HepG2 (cell line): ENCODE measurements around the gene UBE2O. TPM values are rescaled to one million over a fixed set of nuclear protein-coding genes. Genes with fewer than 3 reads are reported as not detected.

ENCODE experiments used
- CREB1 ChIP-seq, 2 experiments: fragments of 450-650 bp in 1 of 2; IDR thresholded peaks; 2 replicates each; pipeline ENCODE4 v1.6.1; 2016 to 2017; ENCODE audit warnings: control low read depth in 1 of 2, mild to moderate bottlenecking in 1 of 2, missing compliant biosample characterization in 1 of 2, missing genetic modification characterization in 1 of 2
- CTCF ChIP-seq: sonication (generic); formaldehyde crosslinking; IDR thresholded peaks from 2 replicates; pipeline ENCODE4 v1.5.0; 2020; ENCODE audit warnings: mild to moderate bottlenecking, missing genetic modification reagents, moderate library complexity
- DMTF1 ChIP-seq: sonication (generic); formaldehyde crosslinking; IDR thresholded peaks from 2 replicates; pipeline ENCODE4 v1.4.0; 2020; ENCODE audit warnings: mild to moderate bottlenecking, missing genetic modification reagents
- KDM5B ChIP-seq: sonication (generic); formaldehyde crosslinking; IDR thresholded peaks from 2 replicates; pipeline ENCODE4 v1.4.0; 2020; ENCODE audit warnings: missing genetic modification reagents, mild to moderate bottlenecking, borderline replicate concordance
- MTERF4 ChIP-seq: sonication (generic); formaldehyde crosslinking; IDR thresholded peaks from 2 replicates; pipeline ENCODE4 v1.8.0; 2023; ENCODE audit warnings: mild to moderate bottlenecking, missing genetic modification reagents
- PHF20 ChIP-seq: sonication (generic); formaldehyde crosslinking; IDR thresholded peaks from 2 replicates; pipeline ENCODE4 v1.5.0; 2020; ENCODE audit warnings: mild to moderate bottlenecking, missing genetic modification reagents
- POGK ChIP-seq: sonication (generic); formaldehyde crosslinking; conservative IDR thresholded peaks from 2 replicates; pipeline ENCODE4 v1.8.0; 2022; ENCODE audit warnings: mild to moderate bottlenecking, moderate library complexity, missing genetic modification reagents
- RXRA ChIP-seq: sonication (generic); formaldehyde crosslinking; IDR thresholded peaks from 2 replicates; pipeline ENCODE4 v1.5.1; 2020; ENCODE audit warnings: missing genetic modification reagents
- SMAD1 ChIP-seq: sonication (generic); formaldehyde crosslinking; IDR thresholded peaks from 2 replicates; pipeline ENCODE4 v1.4.0; 2020; ENCODE audit warnings: missing genetic modification reagents, low read depth, mild to moderate bottlenecking, borderline replicate concordance
- SNAI1 ChIP-seq: sonication (generic); formaldehyde crosslinking; IDR thresholded peaks from 2 replicates; pipeline ENCODE4 v1.5.0; 2020; ENCODE audit warnings: mild to moderate bottlenecking, missing genetic modification reagents, borderline replicate concordance
- SOX6 ChIP-seq, 2 experiments: fragments of 450-650 bp in 1 of 2; sonication (generic) in 1 of 2; formaldehyde crosslinking in 1 of 2; IDR thresholded peaks; 2 replicates each; pipeline versions ENCODE4 v1.4.0 to v1.6.1; 2017 to 2020; ENCODE audit warnings: antibody characterized with exemption in 1 of 2, mild to moderate bottlenecking in 1 of 2, missing genetic modification reagents in 1 of 2
- TRAFD1 ChIP-seq: sonication (generic); formaldehyde crosslinking; IDR thresholded peaks from 2 replicates; pipeline ENCODE4 v1.5.1; 2020; ENCODE audit warnings: missing genetic modification reagents, mild to moderate bottlenecking, borderline replicate concordance
- ZBTB1 ChIP-seq: sonication (generic); formaldehyde crosslinking; IDR thresholded peaks from 2 replicates; pipeline ENCODE4 v1.4.0; 2020; ENCODE audit warnings: missing genetic modification reagents, borderline replicate concordance
- ZNF430 ChIP-seq: sonication (generic); formaldehyde crosslinking; IDR thresholded peaks from 2 replicates; pipeline ENCODE4 v1.9.0; 2021; ENCODE audit warnings: mild to moderate bottlenecking, missing genetic modification reagents
- ZNF496 ChIP-seq: sonication (generic); formaldehyde crosslinking; IDR thresholded peaks from 2 replicates; pipeline ENCODE4 v1.8.1; 2023; ENCODE audit warnings: mild to moderate bottlenecking, moderate library complexity, missing genetic modification reagents; ENCODE audit not compliant: insufficient replicate concordance
- ZNF615 ChIP-seq: sonication (generic); formaldehyde crosslinking; IDR thresholded peaks from 2 replicates; pipeline ENCODE4 v1.5.0; 2020; ENCODE audit warnings: mild to moderate bottlenecking, missing genetic modification reagents, borderline replicate concordance
- ZNF792 ChIP-seq: IDR thresholded peaks from 2 replicates; pipeline ENCODE4 v1.6.1; 2016
- polyA plus RNA-seq, 8 experiments: library from polyadenylated mRNA; depleted of rRNA in 3 of 8; stranded (reverse) in 7 of 8; unstranded in 1 of 8; fragments of >200 nt; fragmentation: Illumina TruSeq in 4 of 8; extraction: Trizol in 4 of 8; gene quantifications; 2 replicates each; pipeline versions ENCODE4 v1.2.1 to v1.2.3, GENCODE V29; 2011 to 2016; ENCODE audit warnings: low read depth in 4 of 8, missing spikeins in 1 of 8, mixed read lengths in 1 of 8; ENCODE audit not compliant: insufficient read depth in 1 of 8
- total RNA-seq, 5 experiments: library from RNA; depleted of rRNA; stranded (reverse); fragments of >200 nt; fragmentation: Illumina TruSeq; extraction: Trizol; gene quantifications; 2 replicates each; pipeline ENCODE4 v1.2.3, GENCODE V29; 2016; ENCODE audit warnings: low read depth in 1 of 5

Gene UBE2O
- total and polyA plus RNA-seq, 2 of the 13 experiments (the other 11 are each of a cell fraction or from before 2014, with no cell fraction given), result 21.5 to 23.5 TPM

- peak; percentile 18; the same call in 1 of the 2 replicates for TF ChIP-seq CTCF (CRISPR knock-in tag)
- no peak for TF ChIP-seq ZNF615 (CRISPR knock-in tag)
- no peak for TF ChIP-seq CREB1 (IDR thresholded peaks at IDR 0.05)
- no peak for TF ChIP-seq CREB1 (CRISPR knock-in tag; IDR thresholded peaks at IDR 0.05)
- TF ChIP-seq RXRA (CRISPR knock-in tag), result peak; percentile 55; the same call in 1 of the 2 replicates
- no peak for TF ChIP-seq KDM5B (CRISPR knock-in tag)
- peak; percentile 14; the same call in 1 of the 2 replicates for TF ChIP-seq ZNF792 (CRISPR knock-in tag)
- no peak for TF ChIP-seq SMAD1 (CRISPR knock-in tag)
- TF ChIP-seq TRAFD1 (CRISPR knock-in tag), result 0 out of 2 replicates have a peak, but pooled peaks have one; percentile 47
- TF ChIP-seq POGK (CRISPR knock-in tag), result peak; percentile 70; the same call in 1 of the 2 replicates
- TF ChIP-seq DMTF1 (CRISPR knock-in tag), result no peak
- TF ChIP-seq MTERF4 (CRISPR knock-in tag), result peak; percentile 24; the same call in 1 of the 2 replicates
- TF ChIP-seq PHF20 (CRISPR knock-in tag), result 0 out of 2 replicates have a peak, but pooled peaks have one; percentile 13
- 0 out of 2 replicates have a peak, but pooled peaks have one; percentile 16 for TF ChIP-seq ZBTB1
- TF ChIP-seq SOX6 (IDR thresholded peaks at IDR 0.05), result no peak
- no peak; the same call in 1 of the 2 replicates for TF ChIP-seq SOX6 (CRISPR knock-in tag; IDR thresholded peaks at IDR 0.05)
- TF ChIP-seq ZNF430 (CRISPR knock-in tag), result 0 out of 2 replicates have a peak, but pooled peaks have one; percentile 34
- TF ChIP-seq SNAI1 (CRISPR knock-in tag), result no peak
- no peak for TF ChIP-seq ZNF496 (CRISPR knock-in tag)
Observed at GRCh38 chr17:76383546-76384221, 69.3 kb downstream of the UBE2O start (continued).
